CD14-positive monocyte (primary cell): ENCODE results near the gene GARIN1A. TPM values are rescaled to one million over a fixed set of nuclear protein-coding genes. Genes with fewer than 3 reads are reported as not detected.

Source experiments
- DNase-seq, 3 donors: peaks; one replicate each; pipeline ENCODE4 v3.0.0-alpha.2; 2011 to 2022
- H2AFZ ChIP-seq: 2 replicates; pipeline ENCODE4 v1.6.0; 2012; ENCODE audit warnings: mild to moderate bottlenecking, low read depth, low read length, inconsistent platforms; ENCODE audit not compliant: insufficient read depth, poor library complexity, severe bottlenecking
- H3K27ac ChIP-seq, 2 donors: 1 replicate in 1 of 2; 2 replicates in 1 of 2; pipeline ENCODE4 v1.5.1; 2012 to 2013; ENCODE audit warnings: low read length in 2 of 2, control low read depth in 1 of 2, inconsistent platforms in 1 of 2, low read depth in 1 of 2, mild to moderate bottlenecking in 1 of 2
- H3K27me3 ChIP-seq, 2 donors: one replicate each; pipeline versions ENCODE4 v1.6.0 to v1.6.1; 2011 to 2013; ENCODE audit warnings: low read length in 2 of 2; ENCODE audit not compliant: control insufficient read depth in 2 of 2, insufficient read depth in 2 of 2
- H3K36me3 ChIP-seq, 2 donors: replicated peaks in 1 of 2; 1 replicate in 1 of 2; 2 replicates in 1 of 2; pipeline versions ENCODE4 v1.5.1 to v1.6.1; 2012 to 2013; ENCODE audit warnings: low read length in 2 of 2, control low read depth in 1 of 2, inconsistent platforms in 1 of 2, mild to moderate bottlenecking in 1 of 2; ENCODE audit not compliant: insufficient read depth in 2 of 2, control insufficient read depth in 1 of 2
- H3K4me1 ChIP-seq, 2 donors: 1 replicate in 1 of 2; 2 replicates in 1 of 2; pipeline versions ENCODE4 v1.5.1 to v1.6.1; 2012 to 2013; ENCODE audit warnings: low read length in 2 of 2, control low read depth in 1 of 2, inconsistent platforms in 1 of 2, mild to moderate bottlenecking in 1 of 2, moderate library complexity in 1 of 2; ENCODE audit not compliant: insufficient read depth in 2 of 2, control insufficient read depth in 1 of 2
- H3K4me2 ChIP-seq: replicated peaks from 2 replicates; pipeline ENCODE3; 2012; ENCODE audit warnings: low read length, moderate library complexity, mild to moderate bottlenecking; ENCODE audit not compliant: poor library complexity, severe bottlenecking; ENCODE audit errors: extremely low read depth
- H3K4me3 ChIP-seq, 3 experiments: fragments of 200-600 bp in 1 of 3; sonication (generic) in 1 of 3; replicated peaks in 1 of 3; 1 replicate in 2 of 3; 2 replicates in 1 of 3; pipeline ENCODE4 v1.5.1; 2011 to 2013; ENCODE audit warnings: low read length in 3 of 3, mild to moderate bottlenecking in 3 of 3, control low read depth in 2 of 3, low read depth in 2 of 3, inconsistent platforms in 1 of 3, moderate library complexity in 1 of 3
- H3K79me2 ChIP-seq: 2 replicates; pipeline ENCODE4 v1.6.0; 2012; ENCODE audit warnings: mild to moderate bottlenecking, control low read depth, inconsistent platforms, low read length, moderate library complexity; ENCODE audit not compliant: insufficient read depth
- H3K9ac ChIP-seq: 2 replicates; pipeline ENCODE4 v1.6.0; 2017; ENCODE audit warnings: low read length, mild to moderate bottlenecking; ENCODE audit not compliant: insufficient read depth, poor library complexity, severe bottlenecking
- H3K9me3 ChIP-seq, 2 donors: replicated peaks in 1 of 2; 1 replicate in 1 of 2; 2 replicates in 1 of 2; pipeline versions ENCODE4 v1.5.1 to v1.6.1; 2012 to 2013; ENCODE audit warnings: low read length in 2 of 2, control low read depth in 1 of 2; ENCODE audit not compliant: control insufficient read depth in 1 of 2, insufficient read depth in 1 of 2
- H4K20me1 ChIP-seq: 2 replicates; pipeline ENCODE4 v1.6.0; 2012; ENCODE audit warnings: mild to moderate bottlenecking, low read length, control low read depth, moderate library complexity; ENCODE audit not compliant: insufficient read depth
- H3K27ac Mint-ChIP-seq, 7 donors: one replicate each; pipeline ENCODE4 v1.8.0; 2020; ENCODE audit warnings: mild to moderate bottlenecking in 7 of 7, mixed read lengths in 7 of 7, moderate library complexity in 6 of 7, inconsistent platforms in 2 of 7
- H3K27me3 Mint-ChIP-seq, 3 donors: one replicate each; pipeline ENCODE4 v1.8.0; 2021 to 2022; ENCODE audit warnings: low read depth in 3 of 3, mild to moderate bottlenecking in 3 of 3, mixed read lengths in 3 of 3, moderate library complexity in 3 of 3, inconsistent platforms in 1 of 3
- H3K36me3 Mint-ChIP-seq, 2 donors: one replicate each; pipeline ENCODE4 v1.8.0; 2020; ENCODE audit warnings: mixed read lengths in 2 of 2, inconsistent platforms in 1 of 2, mild to moderate bottlenecking in 1 of 2
- H3K4me1 Mint-ChIP-seq: one replicate; pipeline ENCODE4 v1.8.0; 2020; ENCODE audit warnings: mild to moderate bottlenecking, mixed read lengths
- H3K4me3 Mint-ChIP-seq, 2 donors: one replicate each; pipeline ENCODE4 v1.8.0; 2020; ENCODE audit warnings: mild to moderate bottlenecking in 2 of 2, mixed read lengths in 2 of 2, moderate library complexity in 1 of 2
- H3K9me3 Mint-ChIP-seq, 7 donors: one replicate each; pipeline ENCODE4 v1.8.0; 2020 to 2022; ENCODE audit warnings: mixed read lengths in 7 of 7, mild to moderate bottlenecking in 6 of 7, moderate library complexity in 6 of 7, inconsistent platforms in 2 of 7
- CTCF ChIP-seq: fragments of 200-600 bp; IDR thresholded peaks from one replicate; pipeline ENCODE4 v1.8.0; 2022; ENCODE audit warnings: antibody characterized with exemption, mild to moderate bottlenecking
- WGBS: methylation state at CpG from one replicate; pipeline ENCODE4 v1.1.5; 2013; ENCODE audit warnings: missing lambda C conversion rate; ENCODE audit not compliant: insufficient coverage; 5-methylcytosine and 5-hydroxymethylcytosine counted together
- intact Hi-C, 2 donors: fragments of 100-400 bp; cut with micrococcal nuclease; formaldehyde crosslinking; loops; one replicate each; pipeline versions ENCODE4 v1.15.0 to v1.15.1; 2023
- polyA plus RNA-seq, 3 donors: library from polyadenylated mRNA; depleted of rRNA in 1 of 3; unstranded in 2 of 3; stranded (reverse) in 1 of 3; fragments of 300-500 nt in 2 of 3; fragments of >200 nt in 1 of 3; fragmentation: Illumina TruSeq in 2 of 3; gene quantifications; 1 replicate in 2 of 3; 2 replicates in 1 of 3; pipeline ENCODE4 v1.2.3, GENCODE V29; 2012 to 2021

GARIN1A gene
- polyA plus RNA-seq, 3 donors: 0.02 to 1.8 TPM; not detected in 1

GRCh38 chr7:128691227-128691626, 19.1 kb downstream of the GARIN1A start:
- TF ChIP-seq CTCF: no peak
- Mint-ChIP-seq H3K27ac (peak overlapping the region in 1 of 7 donors; percentile 86), H3K4me3 (no peak overlapping the region), H3K9me3 (peaks cover 0 to 4% (median 0%) of the 10 kb centered on the region in 7 donors), H3K36me3 (no peaks in the 10 kb centered on the region), H3K4me1 (no peaks in the 10 kb centered on the region), H3K27me3 (peaks cover 4 to 19% (median 12%) of the 10 kb centered on the region in 3 donors)
- intact Hi-C loops: no loop called here
- no peak overlapping the region for H3K4me2 ChIP-seq
- H3K79me2 ChIP-seq: no peaks in the 10 kb centered on the region
- no peak overlapping the region for H2AFZ ChIP-seq
- no peak overlapping the region for H3K4me3 ChIP-seq
- no peak overlapping the region for H3K9ac ChIP-seq
- H4K20me1 ChIP-seq: no peaks in the 10 kb centered on the region
- H3K4me1 ChIP-seq: no peaks in the 10 kb centered on the region
- peaks cover 3% of the 10 kb centered on the region in 2 donors for H3K27me3 ChIP-seq
- no peak overlapping the region for H3K27ac ChIP-seq
- DNase-seq: no peak
- no CpG with 5 or more reads among the region's 1 CpG for WGBS
- no peaks in the 10 kb centered on the region for H3K9me3 ChIP-seq
- H3K36me3 ChIP-seq: no peaks in the 10 kb centered on the region

- Histone ChIP-seq H3K4me1 (peaks cover 9 to 10% of the 10 kb centered on the region in 2 donors), H3K27me3 (peaks cover 17 to 19% of the 10 kb centered on the region in 2 donors), H3K27ac (no peak overlapping the region), H3K9ac (no peak overlapping the region), H3K36me3 (no peaks in the 10 kb centered on the region), H2AFZ (no peak overlapping the region), H3K79me2 (no peaks in the 10 kb centered on the region), H3K9me3 (no peaks in the 10 kb centered on the region), H4K20me1 (no peaks in the 10 kb centered on the region), H3K4me3 (no peak overlapping the region), H3K4me2 (no peak overlapping the region)
- Mint-ChIP-seq H3K4me3 (no peak overlapping the region), H3K9me3 (peaks cover 0 to 5% (median 2%) of the 10 kb centered on the region in 7 donors), H3K27me3 (peaks cover 19 to 34% (median 27%) of the 10 kb centered on the region in 3 donors), H3K4me1 (peaks cover 9% of the 10 kb centered on the region), H3K27ac (no peak overlapping the region), H3K36me3 (no peaks in the 10 kb centered on the region)
- intact Hi-C loops: no loop called here
- no peak for DNase-seq
- 90% methylated on average over 2 of the region's 7 CpGs for WGBS
- no peak for TF ChIP-seq CTCF
Observed at GRCh38 chr7:128692623-128693270, 20.7 kb downstream of the GARIN1A start.
